Measurements from ENCODE around the gene DDI2.

- no peak for TF ChIP-seq CTCF (IDR thresholded peaks at IDR 0.05; ENCODE audit: borderline replicate concordance, extremely low read depth, low read length, poor library complexity, severe bottlenecking)
- no peak for TF ChIP-seq EZH2 (IDR thresholded peaks at IDR 0.05; ENCODE audit: borderline replicate concordance, low read depth, low read length, severe bottlenecking)
These were observed 43.8 kb upstream of the DDI2 start for GRCh38 chr1:15573477-15573876.
